ENCODE measurements around the gene BACH2. TPM values are rescaled to one million over a fixed set of nuclear protein-coding genes. Genes with fewer than 3 reads are reported as not detected.

Gene BACH2
- total and polyA plus RNA-seq, 8 donors, result 0.19 to 10.8 (median 1.4) TPM; not detected in 1

- WGBS, 5 donors, result 20 to 35% (median 21%) methylated on average over 17 to 31 of the region's 31 CpGs
- no peak for TF ChIP-seq POLR2AphosphoS5 (IDR thresholded peaks at IDR 0.05)
- no peak for TF ChIP-seq EP300 (IDR thresholded peaks at IDR 0.05)
- TF ChIP-seq, protein P1, sequence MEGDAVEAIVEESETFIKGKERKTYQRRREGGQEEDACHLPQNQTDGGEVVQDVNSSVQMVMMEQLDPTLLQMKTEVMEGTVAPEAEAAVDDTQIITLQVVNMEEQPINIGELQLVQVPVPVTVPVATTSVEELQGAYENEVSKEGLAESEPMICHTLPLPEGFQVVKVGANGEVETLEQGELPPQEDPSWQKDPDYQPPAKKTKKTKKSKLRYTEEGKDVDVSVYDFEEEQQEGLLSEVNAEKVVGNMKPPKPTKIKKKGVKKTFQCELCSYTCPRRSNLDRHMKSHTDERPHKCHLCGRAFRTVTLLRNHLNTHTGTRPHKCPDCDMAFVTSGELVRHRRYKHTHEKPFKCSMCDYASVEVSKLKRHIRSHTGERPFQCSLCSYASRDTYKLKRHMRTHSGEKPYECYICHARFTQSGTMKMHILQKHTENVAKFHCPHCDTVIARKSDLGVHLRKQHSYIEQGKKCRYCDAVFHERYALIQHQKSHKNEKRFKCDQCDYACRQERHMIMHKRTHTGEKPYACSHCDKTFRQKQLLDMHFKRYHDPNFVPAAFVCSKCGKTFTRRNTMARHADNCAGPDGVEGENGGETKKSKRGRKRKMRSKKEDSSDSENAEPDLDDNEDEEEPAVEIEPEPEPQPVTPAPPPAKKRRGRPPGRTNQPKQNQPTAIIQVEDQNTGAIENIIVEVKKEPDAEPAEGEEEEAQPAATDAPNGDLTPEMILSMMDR (IDR thresholded peaks at IDR 0.05), result no peak
- no peak for TF ChIP-seq POLR2A (IDR thresholded peaks at IDR 0.05)
Observed at GRCh38 chr6:90297115-90297866, 648 bp upstream of the BACH2 start.

DNA sequence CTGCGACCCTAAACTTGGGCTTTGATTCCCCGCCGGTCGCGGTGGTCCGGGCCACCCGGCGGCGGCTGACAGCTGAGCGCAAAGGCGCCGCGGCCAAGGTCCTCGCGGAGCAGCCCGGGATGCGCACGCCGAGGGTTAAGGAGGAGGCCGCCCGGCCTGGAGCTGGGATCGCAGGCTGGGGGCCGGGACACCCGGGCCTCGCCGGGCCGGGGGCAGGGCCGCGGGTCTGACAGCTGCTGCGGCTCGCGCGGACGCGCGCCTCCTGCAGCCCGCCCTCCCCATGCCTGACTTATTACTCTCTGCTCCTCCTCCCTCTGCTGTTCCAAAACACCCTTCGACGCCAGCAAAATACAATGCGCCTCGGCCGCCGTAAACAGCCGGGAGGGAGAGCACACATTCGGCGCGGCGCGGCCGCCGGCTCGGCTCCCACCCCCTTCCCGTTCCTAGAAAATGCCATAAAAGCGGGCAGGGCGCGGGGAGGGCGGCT lies 746 bp downstream of the BACH2 start:
- Histone ChIP-seq H3K4me1 (peaks cover 9 to 22% (median 21%) of the 10 kb centered on the region in 4 donors), H3K9me3 (no peaks in the 10 kb centered on the region), H3K27me3 (peaks cover 0 to 43% (median 17%) of the 10 kb centered on the region in 3 donors), H3K27ac (peak overlapping the region; percentile 54 to 88 (median 83)), H3K4me3 (peak overlapping the region; percentile 66 to 88 (median 80)), H3K36me3 (no peaks in the 10 kb centered on the region)
- no peak for TF ChIP-seq EP300 (IDR thresholded peaks at IDR 0.05)
- TF ChIP-seq POLR2A (IDR thresholded peaks at IDR 0.05), result no peak
- TF ChIP-seq POLR2AphosphoS5 (IDR thresholded peaks at IDR 0.05), result peak in 2 of 3 donors; percentile 48 to 50
- WGBS, 5 donors, result 0 to 1% (median 0%) methylated on average over 27 to 57 of the region's 57 CpGs
- intact Hi-C loops (cut with DNase I; ENCODE audit: low total_unique reads), result loop anchor here (10.0 kb wide), 2 partner anchors 71 to 331 kb away; no protein-coding TSS in a partner anchor
- DNase-seq, result peak; percentile 59 to 92

More at GRCh38 chr6:90297115-90297866, 648 bp upstream of the BACH2 start:
- Histone ChIP-seq H3K4me3 (peak overlapping the region; percentile 66 to 88 (median 80)), H3K27ac (peak overlapping the region; percentile 43 to 88 (median 83)), H3K36me3 (no peaks in the 10 kb centered on the region), H3K27me3 (peaks cover 0 to 43% (median 17%) of the 10 kb centered on the region in 3 donors), H3K4me1 (peaks cover 9 to 22% (median 21%) of the 10 kb centered on the region in 4 donors), H3K9me3 (no peaks in the 10 kb centered on the region)
- intact Hi-C loops (cut with DNase I; ENCODE audit: low total_unique reads), result loop anchor here (10.0 kb wide), 2 partner anchors 72 to 332 kb away; no protein-coding TSS in a partner anchor
- DNase-seq, result no peak

GRCh38 chr6:90294989-90295853 lies 1.4 kb downstream of the BACH2 start:
- Histone ChIP-seq H3K4me3 (peak overlapping the region; percentile 66 to 88 (median 80)), H3K4me1 (peaks cover 9 to 22% (median 21%) of the 10 kb centered on the region in 4 donors), H3K9me3 (no peaks in the 10 kb centered on the region), H3K27me3 (peaks cover 0 to 43% (median 17%) of the 10 kb centered on the region in 3 donors), H3K27ac (peak overlapping the region in 4 of 5 donors; percentile 69 to 88 (median 84)), H3K36me3 (no peaks in the 10 kb centered on the region)
- intact Hi-C loops (cut with DNase I; ENCODE audit: low total_unique reads), result loop anchor here (10.0 kb wide), 2 partner anchors 70 to 330 kb away; no protein-coding TSS in a partner anchor
- DNase-seq, result peak; percentile 31 to 78
- TF ChIP-seq, protein P1 (IDR thresholded peaks at IDR 0.05), result peak in 1 of 7 experiments; percentile 14
- TF ChIP-seq EP300 (IDR thresholded peaks at IDR 0.05) (no peak), POLR2A (IDR thresholded peaks at IDR 0.05) (no peak), POLR2AphosphoS5 (IDR thresholded peaks at IDR 0.05) (no peak)
- WGBS, 5 donors, result 0 to 3% (median 1%) methylated on average over 46 to 79 of the region's 79 CpGs

GRCh38 chr6:90294614-90294988 lies 2.0 kb downstream of the BACH2 start:
- intact Hi-C loops (cut with DNase I; ENCODE audit: low total_unique reads), result loop anchor here (10.0 kb wide), 2 partner anchors 70 to 330 kb away; no protein-coding TSS in a partner anchor
- 21 to 54% (median 27%) methylated on average over 15 of the region's 15 CpGs for WGBS, 5 donors
- Histone ChIP-seq H3K27me3 (peaks cover 0 to 43% (median 17%) of the 10 kb centered on the region in 3 donors), H3K4me1 (peaks cover 9 to 22% (median 21%) of the 10 kb centered on the region in 4 donors), H3K36me3 (no peaks in the 10 kb centered on the region), H3K4me3 (peak overlapping the region; percentile 66 to 88 (median 80)), H3K27ac (peak overlapping the region in 2 of 5 donors; percentile 86 to 88), H3K9me3 (no peaks in the 10 kb centered on the region)
- peak in 1 of 2 donors; percentile 56 for DNase-seq
- TF ChIP-seq POLR2A (IDR thresholded peaks at IDR 0.05), result no peak
- no peak for TF ChIP-seq POLR2AphosphoS5 (IDR thresholded peaks at IDR 0.05)
- TF ChIP-seq, protein P1 (IDR thresholded peaks at IDR 0.05), result no peak
- TF ChIP-seq EP300 (IDR thresholded peaks at IDR 0.05), result no peak

Data from stomach (tissue), 9 donors.